Activated CD8-positive, alpha-beta T cell treated with anti-CD3 and anti-CD28 coated beads for 36 hours (primary cell): Measurements from ENCODE around the gene SLC26A4. TPM values are rescaled to one million over a fixed set of nuclear protein-coding genes. Genes with fewer than 3 reads are reported as not detected.
A peak's percentile ranks its signal among the peaks of the same experiment; 100 is the strongest.

Source experiments
- ATAC-seq: fragments of 200-7000 bp; cut with Tn5 transposase; one replicate; pipeline ENCODE4 v1.10.0; 2021; ENCODE audit warnings: mild to moderate bottlenecking, moderate library complexity
- CTCF ChIA-PET: fragments of 350-600 bp; sonication (Branson Sonifier 250); formaldehyde crosslinking; loops from one replicate; lab custom pipeline; 2021; ENCODE audit warnings: antibody characterized with exemption; lab: Charles Lee
- POLR2A ChIA-PET: fragments of 350-600 bp; sonication (Branson Sonifier 250); formaldehyde crosslinking; loops from one replicate; lab custom pipeline; 2021; ENCODE audit warnings: antibody characterized with exemption; lab: Charles Lee
- DNase-seq: peaks from one replicate; pipeline ENCODE4 v3.0.0-alpha.2; 2020
- H3K27ac Mint-ChIP-seq: one replicate; pipeline ENCODE4 v1.8.0; 2021; ENCODE audit warnings: mild to moderate bottlenecking, mixed read lengths
- H3K27me3 Mint-ChIP-seq: one replicate; pipeline ENCODE4 v1.8.0; 2021; ENCODE audit warnings: mixed read lengths
- H3K36me3 Mint-ChIP-seq: one replicate; pipeline ENCODE4 v1.8.0; 2021; ENCODE audit warnings: low read depth, mixed read lengths
- H3K4me1 Mint-ChIP-seq: one replicate; pipeline ENCODE4 v1.8.0; 2021; ENCODE audit warnings: low read depth, mixed read lengths
- H3K4me3 Mint-ChIP-seq: one replicate; pipeline ENCODE4 v1.8.0; 2021; ENCODE audit warnings: mild to moderate bottlenecking, moderate library complexity, mixed read lengths
- H3K9me3 Mint-ChIP-seq: one replicate; pipeline ENCODE4 v1.8.0; 2021; ENCODE audit warnings: mixed read lengths
- CTCF ChIP-seq: fragments of 200-600 bp; IDR thresholded peaks from one replicate; pipeline ENCODE4 v1.8.0; 2022; ENCODE audit warnings: antibody characterized with exemption, mild to moderate bottlenecking
- intact Hi-C: fragments of 100-400 bp; cut with micrococcal nuclease; formaldehyde crosslinking; loops from one replicate; pipeline ENCODE4 v1.10.0; 2022
- total RNA-seq, 2 experiments: library from RNA; stranded (reverse); gene quantifications; one replicate each; pipeline ENCODE4 v1.2.3, GENCODE V29; 2021

The SLC26A4 gene
- total RNA-seq, 2 experiments from 2014 or later = 1.0 to 2.0 TPM

DNA sequence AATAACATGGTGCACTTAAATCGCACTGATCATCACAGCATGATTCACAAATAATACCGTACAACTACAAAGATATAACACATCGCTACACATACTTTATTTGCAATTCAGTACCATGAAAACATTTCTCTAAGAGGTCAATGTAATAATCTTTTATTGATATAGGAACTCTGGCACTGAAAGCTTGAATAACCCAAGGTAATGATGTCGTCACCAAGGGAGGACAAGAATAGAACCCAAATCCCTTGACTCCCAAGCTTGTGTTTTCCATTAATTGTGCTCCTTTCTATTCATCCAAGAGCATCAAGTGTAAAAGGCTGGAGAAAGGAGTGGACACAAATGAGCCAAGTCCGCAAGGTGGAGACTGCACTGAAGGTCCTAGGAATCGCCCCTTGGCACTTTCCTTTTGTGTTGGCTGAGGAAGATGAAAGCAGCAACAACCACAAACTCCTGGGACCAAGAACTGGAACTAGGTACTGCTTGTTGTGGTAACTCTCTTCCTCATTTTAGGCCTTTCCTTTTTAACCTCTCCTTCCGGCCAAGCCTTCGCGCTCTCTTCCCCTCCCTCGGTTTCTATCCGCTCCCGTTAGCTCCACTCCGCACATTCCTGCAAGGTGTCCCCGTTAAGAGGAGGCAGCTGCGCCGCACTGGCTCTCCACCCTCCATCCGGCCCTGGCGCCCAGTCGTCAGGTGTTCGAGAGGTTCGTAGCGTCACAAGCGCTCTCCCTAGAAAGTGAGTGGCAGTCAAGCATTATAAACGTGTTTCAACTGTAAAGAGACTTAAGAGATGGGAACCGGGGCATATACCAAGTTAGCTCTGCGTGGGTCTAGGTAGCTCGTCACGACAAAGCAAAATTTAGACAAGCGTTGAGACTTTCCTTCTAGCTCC is 82.3 kb downstream of the SLC26A4 start:
- no peak for TF ChIP-seq CTCF

GRCh38 chr7:107743567-107744344 is 83.1 kb downstream of the SLC26A4 start, which contains the start of gene CBLL1:
CBLL1 (plus strand) TSS chr7:107744142; CDS start chr7:107744164, 22 bp downstream.
- ChIA-PET POLR2A (interaction anchor here (0.6 to 2.6 kb wide), 15 partner anchors 12 to 575 kb away, joined by 3 to 17 read pairs (median 5); partner anchors contain the start of genes COG5, DLD, DUS4L and HBP1), CTCF (interaction anchor here (0.9 to 8.6 kb wide), 23 partner anchors 11 to 595 kb away, joined by 3 to 117 read pairs (median 4); partner anchors contain the start of genes COG5, DLD, DUS4L and HBP1)
- Mint-ChIP-seq H3K4me1 (peaks cover 40% of the 10 kb centered on the region), H3K9me3 (no peaks in the 10 kb centered on the region), H3K4me3 (peak within 1 kb of the TSS; percentile 87), H3K27me3 (no peaks in the 10 kb centered on the region), H3K36me3 (peaks cover 11% of the 10 kb centered on the region), H3K27ac (peak within 1 kb of the TSS; percentile 100)
- ATAC-seq (peak; percentile 94), DNase-seq (peak; percentile 99)
- intact Hi-C loops = loop anchor here (2.0 kb wide), 1 partner anchor 131 kb away; no protein-coding TSS in a partner anchor
- TF ChIP-seq CTCF = peak; percentile 69

More for the DNA sequence above, 82.3 kb downstream of the SLC26A4 start:
- no peaks in the 10 kb centered on the region for H3K9me3 Mint-ChIP-seq
- H3K4me3 Mint-ChIP-seq = peak overlapping the region; percentile 87
- H3K27me3 Mint-ChIP-seq = no peaks in the 10 kb centered on the region
- peaks cover 11% of the 10 kb centered on the region for H3K36me3 Mint-ChIP-seq
- ATAC-seq = peak; percentile 48
- no peak for DNase-seq
- intact Hi-C loops = loop anchor here (2.0 kb wide), 1 partner anchor 132 kb away; no protein-coding TSS in a partner anchor
- CTCF ChIA-PET = interaction anchor here (0.8 to 8.6 kb wide), 26 partner anchors 11 to 594 kb away, joined by 3 to 117 read pairs (median 4); partner anchors contain the start of genes COG5, DLD, DUS4L and HBP1
- H3K27ac Mint-ChIP-seq = peak overlapping the region; percentile 100
- H3K4me1 Mint-ChIP-seq = peaks cover 36% of the 10 kb centered on the region
- POLR2A ChIA-PET = interaction anchor here (0.7 to 2.6 kb wide), 16 partner anchors 13 to 685 kb away, joined by 3 to 17 read pairs (median 5); partner anchors contain the start of genes COG5, DLD, DUS4L and HBP1

GRCh38 chr7:107744345-107744750 is 83.7 kb downstream of the SLC26A4 start:
- peak; percentile 29 for ATAC-seq
- peaks cover 11% of the 10 kb centered on the region for H3K36me3 Mint-ChIP-seq
- H3K27me3 Mint-ChIP-seq = no peaks in the 10 kb centered on the region
- no peak for TF ChIP-seq CTCF
- peak overlapping the region; percentile 87 for H3K4me3 Mint-ChIP-seq
- intact Hi-C loops = no loop called here
- CTCF ChIA-PET = interaction anchor here (1.0 to 8.6 kb wide), 6 partner anchors 16 to 402 kb away, joined by 4 to 117 read pairs (median 10); no protein-coding TSS in a partner anchor
- peaks cover 42% of the 10 kb centered on the region for H3K4me1 Mint-ChIP-seq
- DNase-seq = no peak
- H3K9me3 Mint-ChIP-seq = no peaks in the 10 kb centered on the region
- POLR2A ChIA-PET = interaction anchor here (1.0 to 2.6 kb wide), 6 partner anchors 124 to 576 kb away, joined by 3 to 17 read pairs (median 12); partner anchors contain the start of genes DLD and HBP1
- peak overlapping the region; percentile 100 for H3K27ac Mint-ChIP-seq

- H3K4me1 Mint-ChIP-seq = peaks cover 46% of the 10 kb centered on the region
- H3K9me3 Mint-ChIP-seq = no peaks in the 10 kb centered on the region
These were observed 85.4 kb downstream of the SLC26A4 start for GRCh38 chr7:107746006-107746405.

More at GRCh38 chr7:107746006-107746405, 85.4 kb downstream of the SLC26A4 start:
- POLR2A ChIA-PET = interaction anchor here (0.6 to 1.1 kb wide), 2 partner anchors 10 to 98 kb away, joined by 3 read pairs; no protein-coding TSS in a partner anchor
- TF ChIP-seq CTCF = no peak
- intact Hi-C loops = no loop called here
- CTCF ChIA-PET = interaction anchor here (1.1 to 8.6 kb wide), 5 partner anchors 10 to 282 kb away, joined by 3 to 117 read pairs (median 4); no protein-coding TSS in a partner anchor
- no peaks in the 10 kb centered on the region for H3K27me3 Mint-ChIP-seq
- DNase-seq (no peak), ATAC-seq (no peak)
- peak overlapping the region; percentile 71 for H3K27ac Mint-ChIP-seq
- peak overlapping the region; percentile 87 for H3K4me3 Mint-ChIP-seq
- peaks cover 20% of the 10 kb centered on the region for H3K36me3 Mint-ChIP-seq
